Activated CD4-positive, alpha-beta T cell treated with anti-CD3 and anti-CD28 coated beads for 36 hours (primary cell): Measurements from ENCODE around the gene COQ6. TPM values are rescaled to one million over a fixed set of nuclear protein-coding genes. Genes with fewer than 3 reads are reported as not detected.

Source experiments
- ATAC-seq: fragments of 200-7000 bp; cut with Tn5 transposase; one replicate; pipeline ENCODE4 v1.10.0; 2021; ENCODE audit warnings: mild to moderate bottlenecking, moderate library complexity
- CTCF ChIA-PET: fragments of 350-600 bp; sonication (Branson Sonifier 250); formaldehyde crosslinking; loops from one replicate; lab custom pipeline; 2021; ENCODE audit warnings: antibody characterized with exemption; lab: Charles Lee
- POLR2A ChIA-PET: fragments of 350-600 bp; sonication (Branson Sonifier 250); formaldehyde crosslinking; loops from one replicate; lab custom pipeline; 2021; ENCODE audit warnings: antibody characterized with exemption, inconsistent platforms; lab: Charles Lee
- DNase-seq: peaks from one replicate; pipeline ENCODE4 v3.0.0-alpha.2; 2020
- H3K27ac Mint-ChIP-seq: one replicate; pipeline ENCODE4 v1.8.0; 2021; ENCODE audit warnings: mixed read lengths
- H3K27me3 Mint-ChIP-seq: one replicate; pipeline ENCODE4 v1.8.0; 2021; ENCODE audit warnings: mixed read lengths
- H3K36me3 Mint-ChIP-seq: one replicate; pipeline ENCODE4 v1.8.0; 2021; ENCODE audit warnings: low read depth, mixed read lengths
- H3K4me1 Mint-ChIP-seq: one replicate; pipeline ENCODE4 v1.8.0; 2021; ENCODE audit warnings: mixed read lengths
- H3K4me3 Mint-ChIP-seq: one replicate; pipeline ENCODE4 v1.8.0; 2021; ENCODE audit warnings: mild to moderate bottlenecking, moderate library complexity, mixed read lengths
- H3K9me3 Mint-ChIP-seq: one replicate; pipeline ENCODE4 v1.8.0; 2021; ENCODE audit warnings: low read depth, mixed read lengths
- intact Hi-C, 2 experiments: fragments of 100-400 bp; cut with DNase I in 1 of 2; cut with micrococcal nuclease in 1 of 2; formaldehyde crosslinking; loops; one replicate each; pipeline versions ENCODE4 v1.14.2 to v1.15.1; 2022 to 2024; cut with DNase I, micrococcal nuclease
- total RNA-seq, 2 experiments: library from RNA; stranded (reverse); gene quantifications; one replicate each; pipeline ENCODE4 v1.2.3, GENCODE V29; 2021

COQ6 gene
- total RNA-seq, 2 experiments from 2014 or later, result 14.1 to 17.0 TPM

DNA sequence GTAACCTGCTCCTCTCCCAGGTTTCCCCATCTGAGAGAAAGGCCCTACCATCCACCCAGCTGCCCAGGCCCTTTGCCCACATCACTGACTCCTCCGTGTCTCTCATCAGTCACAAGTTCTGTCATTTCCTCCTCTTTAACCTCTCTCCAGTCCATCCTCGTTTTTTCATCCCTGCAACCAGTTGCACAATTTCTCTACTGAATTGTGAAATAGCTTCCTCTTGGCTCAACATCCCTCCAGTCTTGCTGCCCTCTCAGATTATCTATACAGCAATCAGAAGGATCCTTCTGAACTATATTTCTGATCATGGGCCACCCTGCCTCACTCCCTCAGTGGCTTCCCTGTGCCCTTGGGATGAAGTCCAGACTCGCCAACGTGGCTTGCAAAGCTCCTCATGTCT lies 7.0 kb upstream of the COQ6 start:
- ATAC-seq (no peak), DNase-seq (no peak)
- ChIA-PET CTCF (interaction anchor here (1.0 to 1.5 kb wide), 2 partner anchors 10 to 11 kb away, joined by 3 to 5 read pairs; no protein-coding TSS in a partner anchor), POLR2A (no interaction called here)
- no peaks in the 10 kb centered on the region for H3K27me3 Mint-ChIP-seq
- peaks cover 2% of the 10 kb centered on the region for H3K4me1 Mint-ChIP-seq
- peak overlapping the region; percentile 10 for H3K27ac Mint-ChIP-seq
- H3K9me3 Mint-ChIP-seq, result no peaks in the 10 kb centered on the region
- H3K4me3 Mint-ChIP-seq, result no peak overlapping the region
- intact Hi-C loops, result no loop called here
- H3K36me3 Mint-ChIP-seq, result no peaks in the 10 kb centered on the region

DNA sequence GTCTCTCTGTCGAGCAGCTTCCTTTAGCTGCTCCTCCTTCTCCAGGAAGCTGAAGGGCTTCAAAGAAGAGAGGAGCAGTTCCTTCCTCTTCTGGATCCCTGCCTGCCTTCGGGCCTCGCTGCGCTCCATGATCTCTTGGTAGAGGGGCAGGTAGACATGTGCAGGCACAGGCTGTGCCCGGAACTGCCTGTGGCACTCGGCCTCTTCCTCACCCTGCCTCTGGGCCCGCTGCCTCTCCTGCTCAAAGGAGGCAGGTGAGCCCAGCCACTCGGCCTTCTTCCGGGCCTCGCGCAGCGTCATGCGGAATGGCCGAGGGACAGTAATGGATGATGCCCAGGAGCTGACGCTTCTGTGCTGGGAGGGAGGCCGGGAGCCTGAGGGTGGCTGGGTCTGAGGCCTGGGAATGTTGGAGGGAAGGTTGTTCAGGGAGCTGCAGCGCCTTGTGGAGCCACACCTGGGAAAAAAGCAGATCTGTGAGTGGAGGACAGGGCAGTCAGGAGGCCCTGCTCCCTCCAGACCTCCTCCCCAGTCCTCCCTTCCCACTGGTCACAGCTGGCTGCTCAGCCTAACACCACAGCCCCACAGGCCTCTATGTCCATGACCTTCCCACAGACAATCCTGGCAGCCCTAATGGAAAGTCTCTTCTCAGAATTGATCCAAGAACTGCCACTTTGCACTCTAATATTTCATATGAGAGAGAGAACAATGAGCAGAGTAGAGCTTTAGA lies 5.5 kb upstream of the COQ6 start:
- ChIA-PET POLR2A (no interaction called here), CTCF (no interaction called here)
- DNase-seq (no peak), ATAC-seq (no peak)
- Mint-ChIP-seq H3K4me1 (peaks cover 3% of the 10 kb centered on the region), H3K27ac (no peak overlapping the region), H3K36me3 (no peaks in the 10 kb centered on the region), H3K4me3 (no peak overlapping the region), H3K9me3 (no peaks in the 10 kb centered on the region), H3K27me3 (no peaks in the 10 kb centered on the region)
- intact Hi-C loops, result no loop called here

DNA sequence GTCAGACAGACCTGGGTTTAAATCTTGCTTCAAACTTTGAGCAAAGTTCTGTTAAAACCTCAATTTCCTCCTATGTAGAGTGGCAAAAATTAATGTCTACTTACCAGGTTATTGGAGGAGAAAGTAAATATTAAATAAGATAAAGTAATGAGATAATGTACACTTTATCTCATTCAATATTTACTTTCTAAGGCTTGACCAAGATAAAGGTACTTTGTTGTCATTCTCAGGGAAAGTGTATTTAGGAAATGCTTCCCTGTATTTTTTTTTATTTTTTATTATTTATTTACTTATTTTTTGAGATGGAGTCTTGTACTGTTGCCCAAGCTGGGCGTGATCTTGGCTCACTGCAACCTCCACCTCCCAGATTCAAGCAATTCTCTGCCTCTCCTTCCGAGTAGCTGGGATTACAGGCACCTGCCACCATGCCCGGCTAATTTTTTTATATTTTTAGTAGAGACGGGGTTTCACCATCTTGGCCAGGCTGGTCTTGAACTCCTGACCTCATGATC lies 4.9 kb upstream of the COQ6 start:
- Mint-ChIP-seq H3K27ac (no peak overlapping the region), H3K4me1 (peaks cover 6% of the 10 kb centered on the region), H3K27me3 (no peaks in the 10 kb centered on the region), H3K4me3 (no peak overlapping the region), H3K36me3 (no peaks in the 10 kb centered on the region), H3K9me3 (no peaks in the 10 kb centered on the region)
- intact Hi-C loops, result no loop called here
- ATAC-seq (no peak), DNase-seq (no peak)
- ChIA-PET CTCF (no interaction called here), POLR2A (no interaction called here)

DNA sequence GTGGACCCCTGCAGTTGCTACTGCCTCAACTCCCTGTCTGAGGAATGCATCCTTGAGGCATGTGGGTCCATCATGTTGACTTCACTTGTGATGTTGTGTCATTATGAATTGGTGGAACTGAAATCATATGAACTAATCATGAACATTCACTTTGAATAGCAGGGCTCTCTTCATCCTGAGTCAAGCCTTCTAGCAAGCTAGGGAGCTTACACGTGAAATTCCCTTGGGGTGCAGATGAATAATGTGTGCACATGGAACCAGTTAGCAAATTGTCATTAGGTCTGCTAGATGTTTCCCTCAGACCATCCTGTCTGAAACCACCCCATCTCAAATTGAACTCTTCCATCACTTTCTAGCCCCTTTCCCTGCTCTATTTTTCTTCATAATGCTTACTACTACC lies 3.6 kb downstream of the COQ6 start:
- ChIA-PET POLR2A (no interaction called here), CTCF (interaction anchor here (0.7 to 1.7 kb wide), 3 partner anchors 11 to 65 kb away, joined by 3 to 5 read pairs (median 3); no protein-coding TSS in a partner anchor)
- intact Hi-C loops, result loop anchor here (5.0 kb wide), 2 partner anchors 241 to 349 kb away; partner anchors contain the start of genes ABCD4 (in 1 of the 2) and PNMA1 (in 1 of the 2)
- ATAC-seq (no peak), DNase-seq (no peak)
- Mint-ChIP-seq H3K4me1 (peaks cover 12% of the 10 kb centered on the region), H3K27me3 (no peaks in the 10 kb centered on the region), H3K4me3 (no peak overlapping the region), H3K27ac (no peak overlapping the region), H3K36me3 (peaks cover 15% of the 10 kb centered on the region), H3K9me3 (no peaks in the 10 kb centered on the region)

DNA sequence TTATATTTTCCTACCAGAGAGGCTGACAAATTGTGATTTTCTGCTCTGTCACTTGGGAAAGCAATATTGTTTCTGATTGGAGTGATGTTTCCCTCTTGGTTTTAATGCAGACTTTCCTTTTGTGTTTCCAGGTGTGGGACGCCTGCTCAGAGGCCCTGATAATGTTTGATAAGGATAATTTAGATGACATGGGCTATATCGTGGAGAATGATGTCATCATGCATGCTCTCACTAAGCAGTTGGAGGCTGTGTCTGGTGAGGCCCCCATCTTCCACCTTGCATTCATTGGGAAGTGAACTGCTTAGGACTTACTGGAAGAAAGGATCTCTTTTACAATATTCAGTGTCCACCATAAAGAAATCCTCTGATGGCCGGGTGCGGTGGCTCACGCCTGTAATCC lies 5.6 kb downstream of the COQ6 start:
- Mint-ChIP-seq H3K36me3 (peaks cover 22% of the 10 kb centered on the region), H3K27me3 (no peaks in the 10 kb centered on the region), H3K4me3 (no peak overlapping the region), H3K27ac (no peak overlapping the region), H3K4me1 (peaks cover 8% of the 10 kb centered on the region), H3K9me3 (no peaks in the 10 kb centered on the region)
- ChIA-PET POLR2A (no interaction called here), CTCF (no interaction called here)
- intact Hi-C loops, result no loop called here
- DNase-seq, result no peak
- no peak for ATAC-seq

DNA sequence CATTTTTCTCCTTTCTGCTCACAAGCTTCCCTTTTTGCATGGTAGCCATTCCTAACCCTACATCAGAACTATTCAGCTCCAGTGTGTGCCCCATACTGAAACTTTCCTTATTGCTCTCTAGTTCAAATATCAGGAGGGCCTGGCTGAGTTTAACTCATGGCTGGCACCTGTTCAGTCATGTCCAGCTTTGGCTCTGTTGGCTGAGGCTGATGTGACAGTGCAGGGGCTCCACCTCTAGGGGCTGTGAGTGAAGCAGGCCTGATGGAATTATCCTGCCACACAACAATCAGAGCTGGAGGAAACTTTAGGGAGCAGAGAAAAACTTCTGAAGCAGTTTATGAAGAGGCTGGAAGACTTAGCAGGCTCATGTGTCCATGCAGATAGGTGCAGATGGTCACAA lies 8.5 kb downstream of the COQ6 start:
- ChIA-PET POLR2A (no interaction called here), CTCF (interaction anchor here (0.7 kb wide), 1 partner anchor 9 kb away, joined by 3 read pairs; the partner anchor contains the start of gene FAM161B)
- Mint-ChIP-seq H3K27me3 (no peaks in the 10 kb centered on the region), H3K9me3 (no peaks in the 10 kb centered on the region), H3K27ac (no peak overlapping the region), H3K4me1 (no peaks in the 10 kb centered on the region), H3K4me3 (no peak overlapping the region), H3K36me3 (peaks cover 32% of the 10 kb centered on the region)
- intact Hi-C loops, result no loop called here
- DNase-seq, result no peak
- ATAC-seq, result no peak

DNA sequence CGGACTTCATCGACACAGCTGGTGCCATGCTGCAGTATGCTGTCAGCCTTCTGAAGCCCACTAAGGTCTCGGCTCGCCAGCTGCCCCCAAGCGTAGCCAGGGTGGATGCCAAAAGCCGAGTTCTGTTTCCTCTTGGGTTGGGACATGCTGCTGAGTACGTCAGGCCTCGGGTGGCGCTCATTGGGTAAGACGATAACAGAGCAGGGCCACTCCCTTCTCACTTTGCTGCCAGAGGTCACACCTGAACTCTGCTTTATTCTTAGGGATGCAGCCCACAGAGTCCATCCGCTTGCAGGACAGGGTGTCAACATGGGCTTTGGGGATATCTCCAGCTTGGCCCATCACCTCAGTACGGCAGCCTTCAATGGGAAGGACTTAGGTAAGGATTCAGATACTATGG lies 11.1 kb downstream of the COQ6 start:
- CTCF ChIA-PET, result interaction anchor here (0.7 kb wide), 1 partner anchor 453 kb away, joined by 3 read pairs; no protein-coding TSS in a partner anchor
- no peaks in the 10 kb centered on the region for H3K4me1 Mint-ChIP-seq
- no peak for ATAC-seq

DNA sequence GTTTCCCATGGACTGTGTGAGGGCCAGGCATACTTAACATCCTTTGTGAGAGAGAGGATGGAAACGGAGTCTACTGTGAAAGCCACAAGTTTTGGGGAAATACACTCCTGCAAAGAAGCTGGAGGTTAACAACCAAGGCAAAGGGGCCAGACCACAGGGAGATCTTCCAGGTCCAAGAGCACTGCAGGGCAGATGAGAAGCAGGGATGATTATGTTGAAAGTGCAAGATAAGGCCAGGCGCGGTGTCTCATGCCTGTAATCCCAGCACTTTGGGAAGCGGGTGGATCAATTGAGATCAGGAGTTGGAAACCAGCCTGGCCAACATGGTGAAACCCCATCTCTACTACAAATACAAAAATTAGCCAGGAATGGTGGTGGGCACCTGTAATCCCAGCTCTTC lies 15.1 kb downstream of the COQ6 start:
- no peaks in the 10 kb centered on the region for H3K9me3 Mint-ChIP-seq
- POLR2A ChIA-PET, result no interaction called here
- H3K27me3 Mint-ChIP-seq, result no peaks in the 10 kb centered on the region
- intact Hi-C loops, result no loop called here
- ATAC-seq, result no peak
- CTCF ChIA-PET, result interaction anchor here (1.2 kb wide), 1 partner anchor 13 kb away, joined by 4 read pairs; no protein-coding TSS in a partner anchor
- no peaks in the 10 kb centered on the region for H3K4me1 Mint-ChIP-seq
- H3K36me3 Mint-ChIP-seq, result peaks cover 19% of the 10 kb centered on the region
- H3K4me3 Mint-ChIP-seq, result no peak overlapping the region
- no peak for DNase-seq
- no peak overlapping the region for H3K27ac Mint-ChIP-seq

More for the DNA sequence above, 11.1 kb downstream of the COQ6 start:
- no peak for DNase-seq
- POLR2A ChIA-PET, result no interaction called here
- intact Hi-C loops, result no loop called here
- Mint-ChIP-seq H3K9me3 (no peaks in the 10 kb centered on the region), H3K27me3 (no peaks in the 10 kb centered on the region), H3K27ac (no peak overlapping the region), H3K36me3 (peaks cover 26% of the 10 kb centered on the region), H3K4me3 (no peak overlapping the region)

DNA sequence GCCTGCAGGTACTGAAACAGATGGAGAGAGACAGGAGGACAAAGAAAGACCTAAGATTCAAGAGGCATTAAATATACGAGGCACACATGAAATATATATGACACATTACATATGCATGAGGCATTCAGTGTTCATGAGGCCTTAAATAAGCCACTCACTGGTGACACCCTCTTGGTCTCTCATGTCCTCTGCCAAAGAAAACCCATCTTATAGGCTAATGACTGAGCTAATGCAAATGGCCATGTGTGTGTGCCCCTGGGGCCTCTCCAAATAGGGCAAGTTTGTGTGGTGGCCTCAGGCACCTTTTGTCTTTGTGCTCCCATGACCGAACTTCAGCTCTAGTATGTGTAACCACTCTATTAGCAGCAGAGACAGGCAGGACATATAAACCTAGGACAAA lies 18.8 kb downstream of the COQ6 start:
- H3K36me3 Mint-ChIP-seq, result peaks cover 3% of the 10 kb centered on the region
- ATAC-seq, result no peak
- intact Hi-C loops, result no loop called here
- no peaks in the 10 kb centered on the region for H3K27me3 Mint-ChIP-seq
- H3K4me3 Mint-ChIP-seq, result no peak overlapping the region
- ChIA-PET CTCF (no interaction called here), POLR2A (no interaction called here)
- H3K4me1 Mint-ChIP-seq, result no peaks in the 10 kb centered on the region
- no peaks in the 10 kb centered on the region for H3K9me3 Mint-ChIP-seq
- H3K27ac Mint-ChIP-seq, result no peak overlapping the region
- no peak for DNase-seq

DNA sequence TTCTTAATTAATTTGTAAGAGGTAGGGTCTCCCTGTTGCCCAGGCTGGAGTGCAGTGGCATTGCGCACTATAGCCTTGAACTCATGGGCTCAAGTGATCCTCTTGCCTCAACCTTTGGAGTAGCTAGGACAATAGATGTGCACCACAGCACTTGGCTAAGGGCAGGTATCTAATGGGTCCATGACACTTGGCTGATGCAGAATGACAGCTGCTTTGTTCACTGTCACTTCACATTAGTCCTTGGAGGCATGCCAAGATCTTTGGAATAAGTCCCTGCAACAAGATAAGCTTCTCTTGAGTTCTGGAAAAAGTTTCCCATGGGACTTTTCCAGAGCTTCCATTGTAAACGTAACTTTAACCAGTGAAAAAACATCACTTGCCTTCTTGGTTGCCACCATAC lies 23.4 kb downstream of the COQ6 start:
- Mint-ChIP-seq H3K9me3 (no peaks in the 10 kb centered on the region), H3K4me1 (no peaks in the 10 kb centered on the region), H3K27me3 (no peaks in the 10 kb centered on the region), H3K36me3 (peaks cover 5% of the 10 kb centered on the region), H3K27ac (no peak overlapping the region), H3K4me3 (no peak overlapping the region)
- intact Hi-C loops, result no loop called here
- ChIA-PET POLR2A (interaction anchor here (0.6 kb wide), 1 partner anchor 38 kb away, joined by 3 read pairs; no protein-coding TSS in a partner anchor), CTCF (interaction anchor here (0.6 kb wide), 2 partner anchors 99 to 470 kb away, joined by 3 read pairs; no protein-coding TSS in a partner anchor)
- DNase-seq (no peak), ATAC-seq (no peak)

DNA sequence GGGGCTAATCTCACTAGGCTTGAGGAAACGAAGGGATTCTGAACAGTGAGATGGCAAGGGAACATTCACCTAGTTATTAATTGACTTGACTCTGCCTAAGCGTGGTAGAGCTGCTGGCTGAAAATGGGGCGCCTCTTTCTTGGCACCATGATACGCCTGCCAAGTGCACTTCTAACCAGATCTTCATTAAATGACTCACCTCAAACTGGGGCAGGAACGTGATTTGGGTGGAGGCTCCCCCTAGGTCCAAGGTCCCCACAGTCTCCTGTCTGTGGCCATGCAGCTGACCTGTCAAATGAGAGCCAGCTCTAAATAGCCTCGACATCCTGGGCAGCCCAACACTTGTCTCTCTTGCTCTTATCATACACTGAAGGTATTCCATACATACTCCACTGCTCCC lies 26.0 kb downstream of the COQ6 start:
- no peak for DNase-seq
- Mint-ChIP-seq H3K4me3 (no peak overlapping the region), H3K27me3 (no peaks in the 10 kb centered on the region), H3K36me3 (peaks cover 3% of the 10 kb centered on the region), H3K27ac (no peak overlapping the region), H3K9me3 (no peaks in the 10 kb centered on the region), H3K4me1 (no peaks in the 10 kb centered on the region)
- ChIA-PET CTCF (interaction anchor here (0.8 kb wide), 1 partner anchor 148 kb away, joined by 4 read pairs; no protein-coding TSS in a partner anchor), POLR2A (interaction anchor here (0.6 kb wide), 1 partner anchor 45 kb away, joined by 5 read pairs; no protein-coding TSS in a partner anchor)
- intact Hi-C loops, result no loop called here
- ATAC-seq, result no peak

DNA sequence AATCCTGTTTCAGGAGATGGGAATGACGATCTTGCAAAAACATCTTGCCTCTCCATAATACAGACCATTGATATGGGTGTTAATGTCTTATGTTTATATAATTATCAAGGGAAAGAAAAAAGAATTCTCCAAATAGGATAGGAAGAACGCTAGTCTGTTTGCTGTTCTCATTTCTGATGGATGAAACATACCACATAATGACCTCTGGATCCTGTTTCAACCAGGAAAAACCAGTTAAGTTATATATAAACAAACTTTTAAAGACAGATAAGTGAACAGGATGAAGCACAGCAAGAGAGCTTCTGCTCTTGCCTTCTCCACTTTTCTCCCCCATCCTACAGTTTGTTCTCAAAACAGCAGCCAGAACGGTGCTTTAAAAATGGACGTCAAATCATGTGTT lies 27.8 kb downstream of the COQ6 start:
- ChIA-PET POLR2A (no interaction called here), CTCF (interaction anchor here (0.6 to 1.1 kb wide), 3 partner anchors 11 to 381 kb away, joined by 3 to 4 read pairs (median 3); no protein-coding TSS in a partner anchor)
- Mint-ChIP-seq H3K27me3 (no peaks in the 10 kb centered on the region), H3K4me1 (no peaks in the 10 kb centered on the region), H3K27ac (no peak overlapping the region), H3K9me3 (no peaks in the 10 kb centered on the region), H3K4me3 (no peak overlapping the region), H3K36me3 (peaks cover 3% of the 10 kb centered on the region)
- DNase-seq (no peak), ATAC-seq (no peak)
- intact Hi-C loops, result no loop called here
